ENCODE measurements around the gene AGBL1.

Gene AGBL1

DNA sequence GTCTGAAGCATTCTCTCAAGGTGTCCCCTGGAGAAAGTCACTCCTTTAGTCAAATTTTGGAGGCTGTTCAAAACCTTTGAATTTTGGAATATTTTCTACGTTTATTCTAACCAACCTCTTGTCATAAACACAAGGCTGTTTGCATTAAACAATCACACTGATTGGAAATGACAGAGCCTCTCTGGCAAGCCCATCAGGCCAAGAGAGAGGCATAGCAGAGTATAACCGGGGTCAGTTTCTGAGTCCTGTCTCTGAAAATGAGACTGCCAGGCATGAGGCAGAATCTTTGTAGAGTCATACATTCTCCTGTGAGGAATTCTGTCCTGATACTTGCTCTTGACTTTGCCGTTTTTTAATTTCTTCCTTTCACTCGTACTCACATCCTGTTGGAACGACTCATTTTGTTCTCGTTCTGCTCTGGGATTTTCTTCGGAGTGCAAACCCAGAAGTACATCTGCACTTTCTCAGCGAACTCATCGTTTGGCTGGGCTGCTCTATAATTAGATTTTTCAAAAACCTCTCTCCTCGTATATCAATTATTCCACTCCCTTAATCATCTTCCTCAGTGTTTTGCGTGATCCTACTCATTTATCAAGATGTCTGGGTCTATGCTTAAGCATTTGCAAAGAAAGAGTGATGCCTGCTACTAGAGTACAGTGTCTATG lies 114.2 kb downstream of the AGBL1 start:
- no peak overlapping the region for H3K4me3 ChIP-seq (ENCODE audit: low read depth, low read length)

GRCh38 chr15:86197770-86198169 lies 118.1 kb downstream of the AGBL1 start:
- ChIA-PET POLR2A (no interaction called here), CTCF (interaction anchor here (0.6 to 1.2 kb wide), 3 partner anchors 15 to 121 kb away, joined by 3 to 4 read pairs (median 4); no protein-coding TSS in a partner anchor)
- no peak overlapping the region for H3K27ac ChIP-seq (ENCODE audit: extremely low read depth, low read depth, low read length)
- no peaks in the 10 kb centered on the region for H3K9me3 ChIP-seq (ENCODE audit: control insufficient read depth, insufficient read depth, low read depth, low read length)
- H3K4me3 ChIP-seq (ENCODE audit: low read depth, low read length), result no peak overlapping the region
- no peaks in the 10 kb centered on the region for H3K36me3 ChIP-seq (ENCODE audit: control insufficient read depth in 2 of 2, insufficient read depth in 1 of 2, low read length in 2 of 2)
- H3K4me1 ChIP-seq (ENCODE audit: control insufficient read depth, insufficient read depth, low read length), result no peaks in the 10 kb centered on the region
- TF ChIP-seq ZIC2 (tag by site-specific recombination; IDR thresholded peaks at IDR 0.05) (no peak), ZNF670 (tag by site-specific recombination; IDR thresholded peaks at IDR 0.05; ENCODE audit: low read depth) (no peak), ZBTB10 (tag by site-specific recombination; IDR thresholded peaks at IDR 0.05) (no peak), ZNF518A (tag by site-specific recombination; conservative IDR thresholded peaks at IDR 0.05; ENCODE audit: low read depth) (no peak), ZNF501 (tag by site-specific recombination; IDR thresholded peaks at IDR 0.05) (no peak), YY1 (tag by site-specific recombination; IDR thresholded peaks at IDR 0.05) (no peak)
- TF ChIP-seq, protein P1, sequence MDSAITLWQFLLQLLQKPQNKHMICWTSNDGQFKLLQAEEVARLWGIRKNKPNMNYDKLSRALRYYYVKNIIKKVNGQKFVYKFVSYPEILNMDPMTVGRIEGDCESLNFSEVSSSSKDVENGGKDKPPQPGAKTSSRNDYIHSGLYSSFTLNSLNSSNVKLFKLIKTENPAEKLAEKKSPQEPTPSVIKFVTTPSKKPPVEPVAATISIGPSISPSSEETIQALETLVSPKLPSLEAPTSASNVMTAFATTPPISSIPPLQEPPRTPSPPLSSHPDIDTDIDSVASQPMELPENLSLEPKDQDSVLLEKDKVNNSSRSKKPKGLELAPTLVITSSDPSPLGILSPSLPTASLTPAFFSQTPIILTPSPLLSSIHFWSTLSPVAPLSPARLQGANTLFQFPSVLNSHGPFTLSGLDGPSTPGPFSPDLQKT (IDR thresholded peaks at IDR 0.05; ENCODE audit: borderline replicate concordance, low read depth, low read length), result no peak
- TF ChIP-seq, protein P2, sequence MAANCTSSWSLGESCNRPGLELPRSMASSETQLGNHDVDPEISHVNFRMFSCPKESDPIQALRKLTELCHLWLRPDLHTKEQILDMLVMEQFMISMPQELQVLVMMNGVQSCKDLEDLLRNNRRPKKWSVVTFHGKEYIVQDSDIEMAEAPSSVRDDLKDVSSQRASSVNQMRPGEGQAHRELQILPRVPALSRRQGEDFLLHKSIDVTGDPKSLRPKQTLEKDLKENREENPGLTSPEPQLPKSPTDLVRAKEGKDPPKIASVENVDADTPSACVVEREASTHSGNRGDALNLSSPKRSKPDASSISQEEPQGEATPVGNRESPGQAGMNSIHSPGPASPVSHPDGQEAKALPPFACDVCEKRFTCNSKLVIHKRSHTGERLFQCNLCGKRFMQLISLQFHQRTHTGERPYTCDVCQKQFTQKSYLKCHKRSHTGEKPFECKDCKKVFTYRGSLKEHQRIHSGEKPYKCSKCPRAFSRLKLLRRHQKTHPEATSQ (tag by site-specific recombination; IDR thresholded peaks at IDR 0.05), result no peak
- TF ChIP-seq, protein P3, sequence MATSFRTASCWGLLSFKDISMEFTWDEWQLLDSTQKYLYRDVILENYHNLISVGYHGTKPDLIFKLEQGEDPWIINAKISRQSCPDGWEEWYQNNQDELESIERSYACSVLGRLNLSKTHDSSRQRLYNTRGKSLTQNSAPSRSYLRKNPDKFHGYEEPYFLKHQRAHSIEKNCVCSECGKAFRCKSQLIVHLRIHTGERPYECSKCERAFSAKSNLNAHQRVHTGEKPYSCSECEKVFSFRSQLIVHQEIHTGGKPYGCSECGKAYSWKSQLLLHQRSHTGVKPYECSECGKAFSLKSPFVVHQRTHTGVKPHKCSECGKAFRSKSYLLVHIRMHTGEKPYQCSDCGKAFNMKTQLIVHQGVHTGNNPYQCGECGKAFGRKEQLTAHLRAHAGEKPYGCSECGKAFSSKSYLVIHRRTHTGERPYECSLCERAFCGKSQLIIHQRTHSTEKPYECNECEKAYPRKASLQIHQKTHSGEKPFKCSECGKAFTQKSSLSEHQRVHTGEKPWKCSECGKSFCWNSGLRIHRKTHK (tag by site-specific recombination; IDR thresholded peaks at IDR 0.05), result no peak

More for the DNA sequence above, 114.2 kb downstream of the AGBL1 start:
- ChIA-PET CTCF (no interaction called here), POLR2A (no interaction called here)
- Histone ChIP-seq H3K9me3 (ENCODE audit: control insufficient read depth, insufficient read depth, low read depth, low read length) (no peaks in the 10 kb centered on the region), H3K4me1 (ENCODE audit: control insufficient read depth, insufficient read depth, low read length) (no peaks in the 10 kb centered on the region), H3K27ac (ENCODE audit: extremely low read depth, low read depth, low read length) (no peak overlapping the region), H3K36me3 (ENCODE audit: control insufficient read depth in 2 of 2, insufficient read depth in 1 of 2, low read length in 2 of 2) (no peaks in the 10 kb centered on the region)
- no peak for TF ChIP-seq ZNF214 (tag by site-specific recombination; IDR thresholded peaks at IDR 0.05; ENCODE audit: borderline replicate concordance)
- no peak for TF ChIP-seq ZNF19 (tag by site-specific recombination; IDR thresholded peaks at IDR 0.05; ENCODE audit: low read depth)
- TF ChIP-seq GLI2 (tag by site-specific recombination; IDR thresholded peaks at IDR 0.05; ENCODE audit: borderline replicate concordance, low read depth), result no peak
- no peak for TF ChIP-seq ZXDB (tag by site-specific recombination; IDR thresholded peaks at IDR 0.05)
- TF ChIP-seq MZF1 (tag by site-specific recombination; IDR thresholded peaks at IDR 0.05; ENCODE audit: borderline replicate concordance), result no peak
- TF ChIP-seq AEBP2 (tag by site-specific recombination; IDR thresholded peaks at IDR 0.05; ENCODE audit: borderline replicate concordance), result no peak
- TF ChIP-seq, protein P1 (IDR thresholded peaks at IDR 0.05; ENCODE audit: borderline replicate concordance, low read depth, low read length), result no peak
- no peak for TF ChIP-seq KLF16 (tag by site-specific recombination; IDR thresholded peaks at IDR 0.05)
- no peak for TF ChIP-seq GLIS2 (tag by site-specific recombination; IDR thresholded peaks at IDR 0.05)
- TF ChIP-seq ZNF707 (tag by site-specific recombination; IDR thresholded peaks at IDR 0.05), result no peak
